GM19372 (cell line): ENCODE measurements around the gene SPON1.
"Not testable (repeated sequence)": the region's sequence is repeated elsewhere in the genome, so short reads cannot be mapped to it uniquely, and the experiment has no call there.

Experiments used
- ATAC-seq: cut with Tn5 transposase; IDR thresholded peaks from one replicate; pipeline ENCODE4 v1.9.1; 2021; ENCODE audit warnings: mild to moderate bottlenecking, low read depth, moderate library complexity; ENCODE audit not compliant: unreplicated experiment

Gene SPON1

DNA sequence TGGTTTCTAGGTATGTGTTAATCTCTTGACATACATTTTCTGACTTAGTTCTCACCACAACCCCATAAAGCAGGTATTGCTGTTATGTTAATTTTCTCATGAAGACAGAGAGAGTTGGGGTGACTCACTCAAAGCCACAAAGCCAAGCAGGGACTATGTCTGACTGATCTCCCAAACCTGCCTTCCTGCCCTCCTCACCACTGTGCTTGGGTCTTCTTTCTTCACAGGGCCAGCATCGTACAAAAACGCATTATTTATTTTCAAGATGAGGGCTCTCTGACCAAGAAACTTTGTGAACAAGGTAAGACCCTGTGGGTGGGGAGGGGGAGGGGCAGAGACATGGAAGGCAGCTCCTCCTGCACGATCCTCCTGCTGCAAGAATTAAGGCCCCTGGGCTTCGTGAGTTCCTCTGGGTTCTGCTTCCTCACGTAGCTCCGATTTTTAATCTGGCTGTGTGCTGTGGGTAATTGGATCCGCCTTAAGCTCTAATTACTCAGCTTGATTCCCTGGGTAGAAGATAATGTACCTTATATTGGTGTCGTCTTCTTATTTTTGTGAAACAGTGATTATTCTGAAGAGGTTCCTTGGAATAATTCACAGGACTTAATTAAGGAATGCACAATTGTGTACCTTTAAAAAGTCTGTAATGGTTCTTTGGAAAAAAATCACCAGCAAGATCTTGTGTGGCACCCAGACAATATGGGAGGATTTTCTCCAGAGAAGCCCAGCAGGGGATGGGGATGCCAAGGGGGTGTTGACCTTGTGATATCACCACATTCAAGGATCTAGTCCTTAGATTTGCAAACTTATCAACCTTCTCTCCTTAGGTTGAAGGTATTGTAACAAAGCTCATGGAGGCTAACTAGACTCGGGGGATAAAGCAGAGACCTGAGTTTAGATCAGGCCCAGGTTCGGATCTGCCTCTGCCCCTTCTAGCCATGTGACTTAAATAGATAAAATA lies 112.9 kb downstream of the SPON1 start:
- ATAC-seq: no peak

DNA sequence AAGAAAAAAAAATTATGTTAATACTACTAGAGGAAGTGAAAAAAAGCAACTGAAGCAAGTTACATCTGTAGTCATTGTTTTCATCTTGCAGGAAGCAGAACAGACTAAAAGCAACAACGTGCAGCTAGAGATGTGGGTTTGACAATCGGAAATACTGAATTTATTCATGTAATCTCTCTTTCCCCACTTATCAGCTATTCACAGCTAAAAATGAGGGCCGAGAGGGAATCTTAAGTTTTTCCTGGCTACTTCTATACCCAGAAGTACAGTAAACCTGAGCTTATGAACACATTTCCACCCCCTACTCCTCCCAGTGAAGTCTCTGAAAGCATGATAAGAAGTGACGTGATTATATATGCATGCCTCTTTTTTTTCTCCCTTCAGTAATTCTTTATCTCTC lies 116.5 kb downstream of the SPON1 start:
- no peak for ATAC-seq

DNA sequence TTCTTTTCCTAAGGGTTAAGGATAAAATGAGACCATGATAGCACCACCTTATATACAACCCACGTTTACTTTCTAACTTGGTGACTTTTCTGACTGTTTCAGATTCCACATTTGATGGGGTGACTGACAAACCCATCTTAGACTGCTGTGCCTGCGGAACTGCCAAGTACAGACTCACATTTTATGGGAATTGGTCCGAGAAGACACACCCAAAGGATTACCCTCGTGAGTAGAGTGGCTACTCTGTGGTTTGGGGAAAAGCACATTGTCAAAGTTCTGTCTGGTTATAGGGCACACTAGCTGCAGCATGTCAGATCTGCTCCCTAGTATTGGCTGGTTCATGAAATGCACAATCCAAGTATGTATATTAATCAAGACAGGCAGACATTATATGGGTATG lies 117.3 kb downstream of the SPON1 start:
- ATAC-seq: no peak

DNA sequence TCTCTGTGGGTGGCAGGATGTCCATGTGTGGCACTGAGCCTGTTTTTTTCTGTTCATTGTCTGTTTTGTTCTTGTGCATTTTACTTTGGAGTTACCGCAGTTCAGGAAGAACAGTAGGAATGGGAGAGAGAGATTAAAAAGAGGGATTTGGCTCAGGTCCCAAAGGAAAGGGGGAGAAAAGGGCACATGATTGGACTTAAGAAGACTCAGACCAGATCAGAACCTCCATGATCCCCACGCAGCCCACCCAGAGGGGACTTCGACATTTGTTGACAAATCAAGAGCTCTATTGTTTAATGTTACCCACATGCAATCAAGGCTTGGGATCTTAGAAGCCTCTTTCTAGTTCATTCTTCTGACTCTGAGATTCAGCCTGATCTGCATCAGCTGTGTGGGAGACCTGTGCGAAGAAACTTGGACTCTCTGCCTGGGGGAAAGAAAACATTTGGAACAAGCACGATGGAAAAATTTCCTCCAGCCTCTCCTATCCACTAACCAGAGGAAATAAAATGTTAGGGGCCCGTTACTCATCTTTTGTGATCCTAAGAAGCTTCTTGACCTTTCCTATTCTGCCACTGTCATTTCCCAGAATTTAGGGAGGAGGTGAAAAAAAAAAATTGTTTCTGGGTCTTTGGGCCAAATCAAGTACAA lies 119.2 kb downstream of the SPON1 start:
- ATAC-seq: no peak

DNA sequence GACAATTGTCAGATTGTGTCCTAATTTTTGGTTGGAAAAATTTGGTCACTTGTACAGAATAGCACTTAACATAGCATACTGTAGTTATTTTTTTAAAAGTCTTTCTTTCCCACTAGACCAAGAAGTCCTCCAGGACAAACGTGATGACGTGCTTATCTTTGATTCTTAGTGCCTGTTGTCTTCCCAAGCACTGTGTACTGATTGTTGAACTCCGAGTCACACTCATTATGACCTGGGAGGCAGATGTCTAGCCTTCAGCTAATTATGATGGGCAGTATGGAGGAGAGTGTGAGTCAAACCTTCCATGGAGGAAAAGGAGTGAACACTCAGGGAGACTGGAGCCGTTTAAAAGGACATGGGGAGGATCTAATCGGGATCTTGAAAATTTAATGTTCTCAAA lies 119.8 kb downstream of the SPON1 start:
- ATAC-seq: no peak

DNA sequence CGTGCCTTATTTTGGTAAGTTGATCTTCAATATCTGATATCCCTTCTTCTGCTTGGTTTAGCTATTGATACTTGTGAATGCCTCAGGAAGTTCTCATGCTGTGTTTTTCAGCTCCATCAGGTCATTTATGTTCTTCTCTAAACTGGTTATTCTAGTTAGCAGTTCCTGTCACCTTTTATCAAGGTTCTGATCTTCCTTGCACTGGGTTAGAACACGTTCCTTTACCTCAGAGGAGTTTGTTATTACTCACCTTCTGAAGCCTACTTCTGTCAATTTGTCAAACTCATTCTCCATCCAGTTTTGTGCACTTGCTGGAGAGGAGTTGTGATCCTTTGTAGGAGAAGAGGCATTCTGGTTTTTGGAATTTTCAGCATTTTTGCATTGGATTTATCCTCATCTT lies 126.3 kb downstream of the SPON1 start:
- ATAC-seq: not testable (repeated sequence)

DNA sequence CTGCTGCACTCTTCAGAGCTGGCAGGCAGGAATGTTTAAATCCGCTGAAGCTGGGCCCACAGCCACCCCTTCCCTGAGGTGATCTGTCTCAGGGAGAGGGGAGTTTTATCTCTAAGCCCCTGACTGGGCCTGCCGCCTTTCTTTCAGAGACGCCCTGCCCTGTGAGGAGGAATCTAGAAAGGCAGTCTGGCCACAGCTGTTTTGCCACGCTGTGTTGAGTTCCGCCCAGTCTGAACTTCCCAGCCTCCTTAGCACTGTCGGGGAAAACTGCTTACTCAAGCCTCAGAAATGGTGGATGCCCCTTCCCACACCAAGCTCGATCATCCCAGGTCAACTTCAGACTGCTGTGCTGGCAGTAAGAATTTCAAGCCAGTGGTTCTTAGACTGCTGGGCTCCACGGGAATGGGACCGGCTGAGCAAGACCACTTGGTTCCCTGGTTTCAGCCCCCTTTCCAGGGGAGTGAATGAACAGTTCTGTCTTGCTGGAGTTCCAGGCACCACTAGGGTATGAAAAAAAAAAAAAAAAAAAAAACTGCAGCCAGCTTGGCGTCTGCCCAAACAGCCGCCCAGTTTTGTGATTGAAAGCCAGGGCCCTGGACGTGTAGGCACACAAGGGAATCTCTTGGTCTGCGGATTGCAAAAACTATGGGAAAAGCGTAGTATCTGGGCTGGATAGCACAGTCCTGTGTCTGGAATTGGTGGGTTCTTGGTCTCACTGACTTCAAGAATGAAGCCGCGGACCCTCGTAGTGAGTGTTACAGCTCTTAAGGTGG lies 127.4 kb downstream of the SPON1 start:
- no peak for ATAC-seq

DNA sequence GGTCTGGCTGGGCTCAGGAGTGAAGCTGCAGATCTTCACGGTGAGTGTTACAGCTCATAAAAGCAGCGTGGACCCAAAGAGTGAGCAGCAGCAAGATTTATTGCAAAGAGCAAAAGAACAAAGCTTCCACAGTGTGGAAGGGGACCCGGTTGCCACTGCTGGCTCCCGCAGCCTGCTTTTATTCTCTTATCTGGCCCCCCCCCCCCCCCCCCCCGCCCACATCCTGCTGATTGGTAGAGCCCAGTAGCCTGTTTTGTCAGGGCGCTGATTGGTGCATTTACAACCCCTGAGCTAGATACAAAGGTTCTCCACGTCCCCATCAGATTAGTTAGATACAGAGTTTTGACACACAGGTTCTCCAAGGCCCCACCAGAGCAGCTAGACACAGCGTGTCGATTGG lies 128.1 kb downstream of the SPON1 start:
- not testable (repeated sequence) for ATAC-seq

DNA sequence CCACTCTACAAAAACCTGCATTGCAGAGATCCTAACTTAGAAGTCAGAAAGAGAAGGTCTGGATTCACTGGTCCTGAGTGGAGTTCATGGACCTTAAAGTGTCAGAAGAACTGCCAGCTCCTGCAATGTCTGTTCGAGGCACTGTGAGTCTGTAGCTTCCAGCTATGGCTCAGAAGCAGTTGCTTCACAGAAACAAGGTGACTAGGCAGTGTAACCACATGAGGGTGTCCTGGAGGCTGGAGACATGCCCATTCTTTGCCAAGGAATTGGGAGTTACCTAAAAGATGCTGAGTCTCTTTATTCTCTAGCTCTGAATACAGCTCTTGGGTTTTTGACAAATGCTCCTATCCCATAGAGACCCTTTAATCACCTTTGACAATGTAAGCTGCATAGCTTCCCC lies 130.5 kb downstream of the SPON1 start:
- no peak for ATAC-seq

DNA sequence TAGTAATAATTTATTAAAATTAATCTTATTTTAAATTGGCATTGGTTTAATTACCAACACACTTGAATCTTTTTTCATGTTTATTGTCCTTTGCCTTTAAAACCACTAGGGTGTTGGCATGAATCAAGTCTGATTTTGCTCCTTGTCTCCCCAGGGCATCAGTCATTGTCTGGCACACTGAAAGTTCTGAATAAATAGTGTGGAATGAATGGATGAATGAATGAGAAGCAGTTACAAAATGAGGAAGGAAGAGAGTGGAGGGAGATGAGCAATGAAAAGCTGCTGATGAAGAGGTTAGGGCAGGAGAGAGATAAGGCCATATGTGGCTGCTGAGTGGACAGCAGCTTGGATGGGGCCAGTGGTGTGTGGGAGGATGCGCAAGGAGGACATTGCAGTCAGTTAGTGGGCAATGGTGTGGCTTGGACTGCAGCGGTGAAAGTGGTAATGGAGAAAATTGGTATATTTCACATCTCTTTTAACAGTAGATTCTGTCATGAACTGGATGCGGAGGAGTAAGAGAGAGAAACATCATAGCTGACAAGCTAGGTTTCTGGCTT lies 132.0 kb downstream of the SPON1 start:
- no peak for ATAC-seq

DNA sequence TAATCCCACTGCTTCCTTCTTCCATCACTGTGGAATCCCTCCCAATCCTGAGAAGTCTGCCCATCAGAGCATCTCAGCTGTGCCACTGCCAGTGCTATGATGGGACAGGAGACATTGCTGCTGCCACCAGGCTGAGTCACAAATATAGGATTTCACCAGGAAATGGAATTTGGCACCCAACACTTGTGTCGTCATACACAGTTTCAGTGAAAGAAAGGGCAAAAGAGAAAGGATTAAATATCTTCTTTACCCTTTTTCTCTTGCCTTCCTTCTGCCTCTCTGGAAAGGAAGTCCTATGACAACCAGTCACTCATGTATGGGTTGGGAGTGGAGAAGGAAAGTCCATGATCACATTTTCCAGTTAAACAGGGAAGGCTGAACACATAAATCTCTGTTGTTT lies 133.4 kb downstream of the SPON1 start:
- no peak for ATAC-seq

DNA sequence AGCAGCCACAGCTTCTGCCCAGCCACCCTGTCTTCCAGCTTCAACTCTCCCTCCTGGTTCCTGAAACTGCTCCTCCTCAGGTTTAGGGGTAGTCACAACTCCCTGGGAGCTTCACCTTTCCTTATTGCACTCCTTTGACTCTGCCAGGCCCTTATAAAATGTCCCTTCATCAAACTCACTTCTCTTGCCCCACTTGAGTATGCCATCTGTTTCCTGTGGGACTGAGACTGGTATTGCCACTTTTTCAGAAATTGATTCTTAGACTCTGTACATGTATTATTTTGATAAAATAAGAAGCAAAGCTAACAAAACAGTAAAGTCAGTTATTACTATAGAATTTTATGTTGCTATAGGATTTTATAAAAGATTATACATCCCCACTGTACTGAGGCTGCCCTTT lies 134.1 kb downstream of the SPON1 start:
- no peak for ATAC-seq

DNA sequence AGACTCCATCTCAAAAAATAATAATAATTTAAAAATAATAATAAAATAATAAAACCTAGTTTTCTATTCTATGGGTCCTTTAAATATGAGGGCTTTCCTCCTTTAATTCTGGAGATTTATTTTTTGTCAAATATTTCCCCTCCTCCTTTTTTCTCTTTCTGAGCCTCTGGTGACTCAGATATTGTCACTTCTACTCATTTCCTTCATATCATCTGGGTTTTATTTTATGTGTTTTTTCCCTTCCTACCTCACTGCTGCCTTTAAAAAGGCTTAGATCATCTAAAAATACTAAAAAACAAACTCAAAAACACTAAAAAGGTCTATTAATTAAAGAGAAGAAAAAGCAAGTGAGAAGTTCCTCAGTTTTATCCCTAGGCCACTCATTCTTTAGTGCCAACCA lies 138.9 kb downstream of the SPON1 start:
- ATAC-seq: no peak

DNA sequence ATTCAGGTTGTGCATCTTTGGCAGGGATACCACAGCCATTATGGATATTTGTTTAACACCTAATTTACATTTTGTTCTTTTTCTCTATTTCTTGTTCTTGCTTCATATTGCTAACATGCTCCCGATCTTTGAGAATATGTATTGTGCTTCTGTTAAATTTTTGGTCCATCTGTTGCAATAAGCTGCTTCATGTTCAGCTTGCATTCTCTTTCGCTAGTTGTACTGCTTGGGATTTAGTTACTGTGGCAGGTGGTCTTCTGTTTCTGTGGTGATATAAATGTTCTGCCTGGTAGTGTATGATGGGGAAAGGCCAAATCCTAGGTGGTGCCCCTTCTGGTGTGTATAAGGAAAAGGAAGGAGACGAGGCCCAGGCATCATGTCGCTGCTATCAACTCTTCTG lies 140.2 kb downstream of the SPON1 start:
- ATAC-seq: no peak

DNA sequence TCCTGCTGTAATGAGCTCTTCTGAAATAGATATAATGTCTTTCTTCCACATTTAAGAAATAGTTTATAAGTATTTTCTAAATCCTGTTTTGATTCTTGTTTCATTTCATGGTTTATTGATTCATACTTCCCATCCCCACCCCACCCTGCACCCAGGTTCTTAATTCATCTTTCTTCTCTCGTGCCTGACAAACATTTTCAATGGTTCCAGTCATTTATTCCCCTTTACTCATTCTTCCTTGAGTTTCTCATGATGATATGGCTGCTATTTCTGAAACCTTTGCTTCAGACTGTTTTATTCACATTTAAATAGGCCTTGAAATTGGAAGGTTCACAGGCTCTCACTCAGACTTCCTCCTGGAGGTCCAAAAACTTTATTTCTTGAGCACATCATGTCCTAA lies 142.9 kb downstream of the SPON1 start:
- no peak for ATAC-seq

DNA sequence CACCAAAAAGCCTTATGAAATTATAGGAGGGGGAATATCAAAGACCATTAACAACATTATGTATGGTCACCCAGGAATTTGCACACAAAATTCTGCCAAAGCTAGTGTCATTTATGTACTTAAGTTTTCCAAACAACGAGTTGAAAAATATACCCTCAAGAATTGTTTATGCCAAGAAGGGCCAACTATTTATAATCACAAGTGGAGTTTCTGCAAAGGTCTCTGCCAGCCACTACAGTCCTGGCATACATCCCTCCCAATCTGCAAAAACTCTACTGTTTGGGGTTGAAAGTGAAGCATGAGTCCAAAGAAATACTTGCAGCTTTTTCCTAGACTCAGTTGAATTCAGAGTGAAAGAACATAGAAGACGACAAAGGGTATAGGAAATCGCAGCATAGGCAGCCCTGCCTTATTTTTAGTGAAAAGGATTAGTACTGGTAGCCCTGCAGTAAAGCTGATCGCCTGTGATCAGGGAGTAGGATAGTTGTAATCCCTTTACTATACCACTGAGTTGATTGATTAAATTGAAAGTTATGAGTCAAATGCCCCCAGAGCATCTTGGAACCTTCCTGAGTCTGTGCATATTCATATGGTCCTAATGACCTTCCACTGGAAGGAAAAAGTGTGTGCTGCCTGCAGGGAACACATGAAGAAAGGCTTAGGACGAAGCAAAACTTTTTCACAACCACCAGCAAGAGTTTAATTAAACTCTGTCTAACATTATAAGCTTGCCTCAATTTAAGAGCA lies 144.0 kb downstream of the SPON1 start:
- no peak for ATAC-seq

DNA sequence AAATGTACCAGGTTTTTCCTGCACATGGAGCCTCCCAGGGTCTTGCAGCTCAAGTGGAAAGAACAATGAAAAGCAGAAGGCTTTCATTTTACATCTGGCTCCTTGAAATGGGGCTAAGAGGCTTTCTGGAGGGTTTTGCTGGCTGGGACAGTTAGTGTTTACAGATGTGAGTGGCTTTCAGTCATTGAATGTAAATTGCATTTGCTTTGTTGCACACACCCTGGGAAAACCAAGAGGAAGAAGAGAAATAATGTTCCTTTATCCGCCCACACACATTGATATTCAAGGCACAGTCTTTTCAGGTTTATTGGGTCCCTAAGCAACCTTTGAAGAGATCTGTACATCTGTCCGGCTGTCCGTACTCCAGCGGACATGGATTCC lies 144.5 kb downstream of the SPON1 start:
- no peak for ATAC-seq

DNA sequence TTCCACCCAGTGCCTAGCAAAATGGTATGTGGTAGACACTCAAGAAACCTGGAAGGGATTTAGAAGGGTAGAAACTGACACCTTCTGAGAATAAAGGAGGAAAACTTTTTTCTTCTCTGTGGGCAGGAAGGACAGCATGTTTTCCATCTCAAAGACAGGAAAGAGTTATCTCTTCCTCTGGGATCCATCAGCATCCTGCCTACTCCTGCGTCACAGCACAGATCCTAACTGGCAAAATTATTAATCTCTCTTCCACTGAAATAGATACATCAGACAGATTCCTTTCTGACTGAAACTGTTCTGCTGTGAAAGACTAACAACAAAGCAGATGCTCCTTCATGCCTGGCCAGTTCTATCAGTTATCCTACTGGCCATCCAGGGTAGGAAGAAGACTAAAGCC lies 147.2 kb downstream of the SPON1 start:
- ATAC-seq: no peak

DNA sequence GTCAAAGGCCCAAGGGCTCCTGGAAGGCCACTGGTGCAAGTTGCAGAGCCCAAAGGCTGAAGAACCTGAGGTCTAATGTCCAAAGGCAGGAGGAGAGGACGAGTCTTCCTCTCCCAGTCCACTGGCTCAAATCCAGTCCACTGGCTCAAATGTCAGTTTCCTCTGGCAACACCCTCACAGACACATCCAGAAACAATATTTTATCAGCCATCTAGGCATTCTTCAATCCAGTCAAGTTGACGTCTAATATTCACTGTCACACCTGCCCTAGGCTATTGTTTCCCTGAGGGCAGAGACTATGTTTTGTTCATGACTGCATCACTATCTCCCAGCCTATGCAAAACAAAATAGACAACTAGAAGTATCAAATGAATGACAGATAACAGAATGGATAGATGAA lies 148.1 kb downstream of the SPON1 start:
- ATAC-seq: no peak

DNA sequence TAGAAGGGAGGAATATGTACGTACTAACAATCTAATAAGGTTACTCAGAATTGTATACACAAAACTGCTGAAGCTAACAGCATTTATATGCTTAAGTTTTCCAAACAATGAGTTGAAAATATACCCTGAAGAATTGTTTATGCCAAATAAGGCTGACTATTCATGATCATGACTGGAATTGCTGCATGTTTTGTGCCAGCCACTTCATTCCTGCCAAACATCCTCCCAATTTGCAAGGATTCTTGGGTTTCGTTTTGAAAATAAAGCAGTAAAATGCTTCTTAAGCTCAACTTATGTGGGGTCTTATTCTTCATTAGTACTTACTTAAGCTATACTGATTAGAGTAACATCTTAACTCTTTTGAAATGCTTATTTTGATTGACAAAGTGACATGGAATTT lies 149.0 kb downstream of the SPON1 start:
- no peak for ATAC-seq
